ENCODE measurements around the gene ZBTB49.

GRCh38 chr4:4248029-4248884 lies 41.8 kb upstream of the ZBTB49 start, which contains the start of gene TMEM128:
- no peak for TF ChIP-seq CTCF (IDR thresholded peaks at IDR 0.05; ENCODE audit: low read length)
- no peak for TF ChIP-seq EZH2 (IDR thresholded peaks at IDR 0.05; ENCODE audit: borderline replicate concordance, low read length)
